WTC11 (cell line): ENCODE measurements around the gene FASN.

ENCODE experiments used
- CREM ChIP-seq: sonication (generic); formaldehyde crosslinking; IDR thresholded peaks from 2 replicates; pipeline ENCODE4 v1.8.1; 2022; ENCODE audit warnings: mild to moderate bottlenecking, missing genetic modification reagents, moderate library complexity
- TCF7 ChIP-seq: sonication (generic); formaldehyde crosslinking; IDR thresholded peaks from 2 replicates; pipeline ENCODE4 v1.8.0; 2022; ENCODE audit warnings: mild to moderate bottlenecking, low read depth, missing genetic modification reagents, moderate library complexity
- TEAD4 ChIP-seq: sonication (generic); formaldehyde crosslinking; IDR thresholded peaks from 2 replicates; pipeline ENCODE4 v1.8.0; 2022; ENCODE audit warnings: mild to moderate bottlenecking, missing genetic modification reagents
- ZNF232 ChIP-seq: sonication (generic); formaldehyde crosslinking; IDR thresholded peaks from 2 replicates; pipeline ENCODE4 v1.8.0; 2022; ENCODE audit warnings: mild to moderate bottlenecking, missing genetic modification reagents
- TF ChIP-seq, protein P1 (sequence below): fragments of 200-600 bp; IDR thresholded peaks from 2 replicates; pipeline ENCODE4 v1.8.0; 2022; ENCODE audit warnings: antibody characterized with exemption
- TF ChIP-seq, protein P2 (sequence below): sonication (generic); formaldehyde crosslinking; IDR thresholded peaks from 2 replicates; pipeline ENCODE4 v1.8.1; 2023; ENCODE audit warnings: mild to moderate bottlenecking, missing genetic modification reagents
- TF ChIP-seq, protein P3 (sequence below): sonication (generic); formaldehyde crosslinking; IDR thresholded peaks from 2 replicates; pipeline ENCODE4 v1.8.1; 2022; ENCODE audit warnings: missing genetic modification reagents, borderline replicate concordance

DNA sequence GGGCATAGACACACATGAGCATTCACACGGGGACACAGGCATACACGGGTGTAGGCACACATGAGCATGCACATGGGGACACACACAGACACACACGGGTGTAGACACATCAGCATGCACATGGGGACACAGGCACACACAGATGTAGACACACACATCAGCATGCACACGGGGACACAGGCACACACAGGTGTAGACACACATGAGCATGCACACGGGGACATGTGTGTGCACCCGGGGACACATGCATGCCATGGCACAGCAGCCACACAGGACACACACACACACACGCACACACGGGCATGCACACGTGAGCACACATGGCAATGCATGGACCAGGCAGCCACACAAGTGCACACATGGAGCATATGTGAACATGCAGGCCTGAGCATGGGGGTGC, 55.4 kb downstream of the FASN start:
- TF ChIP-seq, protein P1, sequence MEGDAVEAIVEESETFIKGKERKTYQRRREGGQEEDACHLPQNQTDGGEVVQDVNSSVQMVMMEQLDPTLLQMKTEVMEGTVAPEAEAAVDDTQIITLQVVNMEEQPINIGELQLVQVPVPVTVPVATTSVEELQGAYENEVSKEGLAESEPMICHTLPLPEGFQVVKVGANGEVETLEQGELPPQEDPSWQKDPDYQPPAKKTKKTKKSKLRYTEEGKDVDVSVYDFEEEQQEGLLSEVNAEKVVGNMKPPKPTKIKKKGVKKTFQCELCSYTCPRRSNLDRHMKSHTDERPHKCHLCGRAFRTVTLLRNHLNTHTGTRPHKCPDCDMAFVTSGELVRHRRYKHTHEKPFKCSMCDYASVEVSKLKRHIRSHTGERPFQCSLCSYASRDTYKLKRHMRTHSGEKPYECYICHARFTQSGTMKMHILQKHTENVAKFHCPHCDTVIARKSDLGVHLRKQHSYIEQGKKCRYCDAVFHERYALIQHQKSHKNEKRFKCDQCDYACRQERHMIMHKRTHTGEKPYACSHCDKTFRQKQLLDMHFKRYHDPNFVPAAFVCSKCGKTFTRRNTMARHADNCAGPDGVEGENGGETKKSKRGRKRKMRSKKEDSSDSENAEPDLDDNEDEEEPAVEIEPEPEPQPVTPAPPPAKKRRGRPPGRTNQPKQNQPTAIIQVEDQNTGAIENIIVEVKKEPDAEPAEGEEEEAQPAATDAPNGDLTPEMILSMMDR, result no peak
- no peak for TF ChIP-seq CREM (CRISPR knock-in tag)
- no peak for TF ChIP-seq ZNF232 (CRISPR knock-in tag)
- no peak for TF ChIP-seq TCF7
- no peak for TF ChIP-seq TEAD4
- TF ChIP-seq, protein P2, sequence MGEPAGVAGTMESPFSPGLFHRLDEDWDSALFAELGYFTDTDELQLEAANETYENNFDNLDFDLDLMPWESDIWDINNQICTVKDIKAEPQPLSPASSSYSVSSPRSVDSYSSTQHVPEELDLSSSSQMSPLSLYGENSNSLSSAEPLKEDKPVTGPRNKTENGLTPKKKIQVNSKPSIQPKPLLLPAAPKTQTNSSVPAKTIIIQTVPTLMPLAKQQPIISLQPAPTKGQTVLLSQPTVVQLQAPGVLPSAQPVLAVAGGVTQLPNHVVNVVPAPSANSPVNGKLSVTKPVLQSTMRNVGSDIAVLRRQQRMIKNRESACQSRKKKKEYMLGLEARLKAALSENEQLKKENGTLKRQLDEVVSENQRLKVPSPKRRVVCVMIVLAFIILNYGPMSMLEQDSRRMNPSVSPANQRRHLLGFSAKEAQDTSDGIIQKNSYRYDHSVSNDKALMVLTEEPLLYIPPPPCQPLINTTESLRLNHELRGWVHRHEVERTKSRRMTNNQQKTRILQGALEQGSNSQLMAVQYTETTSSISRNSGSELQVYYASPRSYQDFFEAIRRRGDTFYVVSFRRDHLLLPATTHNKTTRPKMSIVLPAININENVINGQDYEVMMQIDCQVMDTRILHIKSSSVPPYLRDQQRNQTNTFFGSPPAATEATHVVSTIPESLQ (CRISPR knock-in tag), result no peak
- TF ChIP-seq, protein P3, sequence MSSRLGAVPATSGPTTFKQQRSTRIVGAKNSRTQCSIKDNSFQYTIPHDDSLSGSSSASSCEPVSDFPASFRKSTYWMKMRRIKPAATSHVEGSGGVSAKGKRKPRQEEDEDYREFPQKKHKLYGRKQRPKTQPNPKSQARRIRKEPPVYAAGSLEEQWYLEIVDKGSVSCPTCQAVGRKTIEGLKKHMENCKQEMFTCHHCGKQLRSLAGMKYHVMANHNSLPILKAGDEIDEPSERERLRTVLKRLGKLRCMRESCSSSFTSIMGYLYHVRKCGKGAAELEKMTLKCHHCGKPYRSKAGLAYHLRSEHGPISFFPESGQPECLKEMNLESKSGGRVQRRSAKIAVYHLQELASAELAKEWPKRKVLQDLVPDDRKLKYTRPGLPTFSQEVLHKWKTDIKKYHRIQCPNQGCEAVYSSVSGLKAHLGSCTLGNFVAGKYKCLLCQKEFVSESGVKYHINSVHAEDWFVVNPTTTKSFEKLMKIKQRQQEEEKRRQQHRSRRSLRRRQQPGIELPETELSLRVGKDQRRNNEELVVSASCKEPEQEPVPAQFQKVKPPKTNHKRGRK, result no peak
